GM19099 (cell line): ENCODE data around the gene LRBA.

Experiments
- POLR2A ChIP-seq: IDR thresholded peaks from 3 replicates; pipeline ENCODE4 v1.6.1; 2011; ENCODE audit warnings: low read depth; ENCODE audit not compliant: insufficient read length; ENCODE audit errors: extremely low read depth

LRBA gene

DNA sequence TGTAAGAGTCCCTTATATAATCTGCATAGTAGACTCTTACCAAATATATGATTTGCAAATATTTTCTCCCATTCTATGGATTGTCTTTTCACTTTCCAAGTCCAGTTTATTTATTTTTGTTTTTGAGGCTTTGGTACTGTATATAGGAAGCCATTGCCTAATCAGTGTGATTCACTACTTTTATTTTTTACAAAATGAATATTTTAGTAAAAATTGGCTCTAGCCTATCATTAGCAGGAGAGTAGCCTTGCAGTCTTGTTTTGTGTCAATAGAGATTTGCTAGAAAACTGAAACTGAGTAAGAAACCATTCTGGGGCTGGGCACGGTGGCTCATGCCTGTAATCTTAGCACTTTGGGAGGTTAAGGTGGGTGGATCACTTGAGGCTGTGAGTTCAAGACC lies 633.1 kb downstream of the LRBA start:
- no peak for TF ChIP-seq POLR2A

DNA sequence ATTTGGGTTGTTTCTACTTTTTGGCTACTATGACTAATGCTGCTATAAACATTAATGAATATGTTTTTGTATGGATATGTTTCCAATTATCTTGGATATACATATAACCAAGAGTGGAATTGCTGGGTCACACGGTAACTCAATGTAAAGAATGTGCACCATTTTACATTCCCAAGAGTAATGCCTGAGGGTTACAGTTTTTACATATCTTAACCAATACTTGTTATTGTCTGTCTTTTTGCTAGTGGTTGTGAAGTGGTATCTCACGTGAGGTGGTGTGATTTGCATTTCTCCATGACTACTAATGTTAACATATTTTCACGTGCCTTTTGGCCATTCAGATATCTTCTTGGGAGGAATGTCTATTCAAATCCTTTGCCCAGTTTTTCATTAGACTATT lies 633.5 kb downstream of the LRBA start:
- no peak for TF ChIP-seq POLR2A

DNA sequence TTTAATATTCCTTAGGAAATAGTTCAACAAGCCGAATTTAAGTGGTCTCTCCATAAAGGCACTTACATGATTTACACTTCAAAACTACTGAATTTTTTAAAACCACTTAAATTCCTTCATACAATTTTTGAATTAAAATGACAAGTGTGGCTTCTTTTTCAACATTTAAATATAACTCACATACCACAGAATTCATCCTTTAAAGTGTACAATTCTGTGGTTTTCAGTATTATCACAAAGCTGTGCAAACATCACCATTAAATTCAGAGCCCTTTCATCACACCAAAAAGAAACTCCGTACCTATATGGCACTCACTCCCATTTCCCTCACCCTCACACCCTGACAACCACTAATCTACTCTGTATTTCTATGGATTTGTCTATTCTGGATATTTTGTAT lies 634.0 kb downstream of the LRBA start:
- TF ChIP-seq POLR2A: no peak

DNA sequence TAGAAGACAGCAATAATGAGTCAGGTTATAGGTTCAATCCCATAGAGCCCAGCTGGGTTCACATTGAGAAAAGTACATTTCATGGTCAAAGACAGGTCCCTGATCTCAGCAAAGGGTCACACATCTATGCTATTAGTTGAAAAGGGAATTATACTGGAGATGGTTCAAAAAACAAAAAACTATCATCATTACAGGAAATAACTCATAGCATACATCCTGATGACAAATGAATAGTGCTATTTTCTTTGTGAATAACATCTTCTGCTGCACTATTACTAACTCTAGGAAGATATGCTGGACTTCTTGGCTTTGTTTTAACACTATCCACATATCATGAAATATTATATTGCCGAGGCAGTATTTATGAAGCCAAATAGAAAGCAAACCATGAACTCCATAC lies 635.6 kb downstream of the LRBA start:
- TF ChIP-seq POLR2A: no peak

DNA sequence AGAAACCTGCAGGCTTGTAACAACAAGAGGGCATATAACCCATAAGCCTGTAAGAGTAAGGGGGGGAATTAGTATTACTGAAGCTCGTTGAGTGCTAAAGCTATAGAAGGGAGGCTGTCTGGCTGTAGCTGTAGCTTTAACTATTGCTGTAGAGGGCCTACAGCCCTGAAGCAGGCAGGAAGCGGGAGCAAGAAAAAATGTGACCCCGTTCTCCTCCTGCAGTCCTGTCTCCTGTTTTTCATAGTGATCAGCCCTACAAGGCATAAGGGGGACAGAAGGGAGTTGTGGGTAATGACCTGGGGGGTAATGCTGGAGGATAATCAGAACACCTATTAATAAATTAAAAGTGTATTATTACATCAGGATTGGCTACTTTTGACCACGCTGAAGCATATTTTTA lies 640.1 kb downstream of the LRBA start:
- no peak for TF ChIP-seq POLR2A

DNA sequence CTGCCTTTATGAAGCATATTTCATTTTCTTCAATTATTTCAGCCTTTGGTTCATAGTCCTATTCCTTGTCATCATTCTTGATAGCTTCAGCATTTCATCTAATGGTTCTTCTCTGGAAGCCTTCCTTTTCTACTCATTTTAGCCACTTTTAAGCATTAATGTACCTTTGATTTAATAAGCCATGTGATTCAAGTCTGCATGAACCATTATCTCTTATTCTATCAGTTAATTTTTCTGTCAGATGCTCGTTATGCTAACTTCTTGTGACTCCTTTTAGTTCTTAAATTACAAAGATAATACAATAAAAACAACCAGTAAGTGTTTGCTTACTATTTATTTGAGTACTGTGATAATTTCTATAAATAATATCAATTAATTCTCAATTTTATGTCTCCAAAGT lies 643.2 kb downstream of the LRBA start:
- TF ChIP-seq POLR2A: no peak

DNA sequence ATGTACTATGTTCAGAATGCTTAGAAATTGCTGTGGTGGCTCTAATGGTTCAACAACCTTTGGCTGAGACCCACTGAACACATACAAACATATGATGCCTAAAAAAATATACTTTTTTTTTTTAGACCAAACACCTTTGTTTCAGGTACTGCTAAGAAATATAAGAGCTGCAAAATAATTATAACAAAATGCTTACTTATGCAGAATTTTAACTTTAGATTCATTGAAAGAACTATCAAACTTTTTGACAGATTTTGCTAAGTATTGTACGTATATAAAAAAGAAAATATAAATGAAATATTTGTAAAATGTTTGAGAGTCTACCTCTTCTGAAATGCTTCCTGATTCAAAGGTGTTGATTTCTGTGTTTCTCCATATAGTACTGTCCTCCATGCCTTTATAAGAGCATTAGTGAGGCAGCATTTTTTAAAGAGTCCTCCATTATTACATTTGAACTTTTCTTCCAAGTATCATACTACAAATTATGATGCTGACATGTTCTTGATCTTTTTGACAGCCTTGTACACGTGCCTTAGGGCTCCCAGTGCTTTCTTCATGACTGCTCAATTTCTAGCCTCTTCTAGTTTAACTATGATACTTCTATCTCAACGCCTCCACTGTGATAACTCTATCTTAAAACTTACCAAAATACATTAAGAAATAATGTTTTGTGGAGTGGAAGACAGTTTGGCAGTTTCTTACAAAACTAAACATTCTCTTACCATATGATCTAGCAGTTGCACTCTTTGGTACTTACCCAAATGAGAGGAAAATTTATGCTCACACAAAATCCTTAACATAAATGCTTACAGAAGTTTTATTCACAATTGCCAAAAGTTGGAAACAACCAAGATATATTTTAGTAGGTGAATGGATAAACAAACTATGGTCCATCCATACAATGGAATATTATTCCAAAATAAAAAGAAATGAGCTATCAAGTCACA lies 645.4 kb downstream of the LRBA start:
- TF ChIP-seq POLR2A: no peak

DNA sequence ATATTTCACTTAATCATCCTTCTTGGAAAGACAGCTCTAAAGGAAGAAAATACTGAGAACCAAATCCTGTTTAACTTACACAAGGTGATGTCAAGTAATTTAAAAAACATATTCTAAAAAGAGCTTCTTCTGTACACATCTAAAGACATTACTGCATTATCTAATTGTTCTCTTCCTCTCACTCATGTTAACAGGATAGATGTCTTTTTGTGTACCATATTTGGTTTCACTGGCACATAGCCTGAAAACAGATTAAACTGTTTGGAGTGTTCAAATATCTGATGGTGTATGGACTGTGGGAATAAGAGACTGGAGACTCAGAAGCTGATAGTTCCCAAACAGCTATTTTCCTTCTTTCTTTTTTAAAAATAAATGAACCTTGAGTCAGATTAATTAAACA lies 646.4 kb downstream of the LRBA start:
- TF ChIP-seq POLR2A: no peak

DNA sequence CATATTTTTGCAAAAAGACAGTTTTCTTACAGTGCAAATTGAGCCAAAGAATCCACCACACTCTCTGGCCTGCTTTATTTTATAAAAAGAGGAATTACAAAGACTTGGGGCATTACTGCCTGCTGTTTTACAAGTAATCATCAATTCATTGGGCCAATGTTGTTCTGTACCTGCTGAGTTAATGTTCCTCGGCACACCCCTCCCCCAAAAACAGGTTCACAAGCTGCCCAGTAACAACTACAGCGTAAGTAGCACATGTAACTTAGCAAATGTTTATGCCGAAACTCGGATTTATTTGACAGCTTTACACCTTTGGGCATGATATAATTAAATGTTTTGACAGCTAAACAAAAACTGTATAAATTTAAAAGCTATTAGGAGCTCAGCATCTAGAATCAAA lies 647.8 kb downstream of the LRBA start:
- TF ChIP-seq POLR2A: no peak

DNA sequence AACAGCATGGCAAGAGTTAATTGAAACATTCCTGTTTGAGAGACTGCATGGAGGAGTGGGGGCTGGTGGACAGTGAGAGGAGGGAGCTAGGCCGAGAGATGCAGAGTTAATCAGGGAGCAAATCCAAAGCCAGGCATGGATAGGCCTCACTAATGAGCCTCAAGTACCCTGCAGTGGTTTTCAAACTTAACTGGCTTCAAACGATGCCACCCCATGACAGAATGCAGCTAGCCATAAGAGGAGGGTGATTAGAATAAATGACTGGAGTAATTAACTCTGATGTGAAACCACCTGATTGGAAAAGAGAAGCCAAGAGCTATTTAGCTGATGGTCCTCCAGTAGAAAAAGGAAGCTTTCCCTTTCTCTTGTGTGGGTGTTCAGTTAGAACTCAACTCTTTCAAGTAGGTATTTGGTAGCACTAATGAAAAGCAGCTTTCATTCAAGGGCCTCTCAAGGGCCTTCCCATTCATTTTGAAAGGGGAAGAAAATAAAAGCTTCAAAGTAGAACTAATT lies 648.5 kb downstream of the LRBA start:
- TF ChIP-seq POLR2A: no peak

DNA sequence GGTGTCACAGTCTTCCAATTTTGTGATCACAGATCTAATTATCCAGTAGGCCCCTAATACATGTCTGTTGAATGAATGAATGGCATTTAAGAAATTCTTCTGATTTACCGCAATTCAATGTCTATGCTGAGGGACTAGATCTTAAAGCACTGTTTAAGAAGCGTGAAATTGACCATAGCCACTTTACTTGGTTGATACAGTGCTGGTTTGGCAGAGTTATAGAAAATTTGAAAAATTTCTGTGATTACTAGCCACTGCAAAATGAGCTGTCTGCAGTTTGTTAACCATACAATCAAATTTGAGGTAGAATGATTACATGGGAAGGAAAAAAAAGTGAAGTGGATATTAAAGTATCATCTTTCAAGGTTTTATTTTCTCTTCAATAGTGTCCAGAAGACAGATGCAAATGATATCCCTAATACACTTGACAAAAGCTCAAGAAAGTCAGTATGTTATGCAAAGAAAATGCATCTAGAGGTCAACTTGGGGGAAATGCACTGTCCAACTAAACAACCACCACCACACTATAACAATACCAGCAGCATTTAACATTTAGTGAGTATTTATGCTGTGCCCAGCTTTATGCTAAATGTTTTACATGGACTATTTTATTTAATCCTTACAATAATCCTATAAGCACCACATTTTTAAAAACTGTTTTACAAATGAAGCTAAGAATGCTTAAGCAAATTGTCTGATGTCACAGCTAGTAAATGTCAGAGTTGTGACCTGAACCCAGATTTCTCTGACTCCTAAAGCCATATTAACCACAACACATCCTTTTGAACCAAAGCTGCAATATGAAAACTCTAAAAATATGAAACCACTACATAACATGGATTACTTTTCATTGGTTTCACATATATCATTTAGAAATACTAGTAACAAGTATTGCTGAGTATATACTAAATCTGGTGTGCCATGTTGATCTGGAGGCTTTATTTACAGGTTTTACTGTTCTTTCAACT lies 651.1 kb downstream of the LRBA start:
- TF ChIP-seq POLR2A: no peak

DNA sequence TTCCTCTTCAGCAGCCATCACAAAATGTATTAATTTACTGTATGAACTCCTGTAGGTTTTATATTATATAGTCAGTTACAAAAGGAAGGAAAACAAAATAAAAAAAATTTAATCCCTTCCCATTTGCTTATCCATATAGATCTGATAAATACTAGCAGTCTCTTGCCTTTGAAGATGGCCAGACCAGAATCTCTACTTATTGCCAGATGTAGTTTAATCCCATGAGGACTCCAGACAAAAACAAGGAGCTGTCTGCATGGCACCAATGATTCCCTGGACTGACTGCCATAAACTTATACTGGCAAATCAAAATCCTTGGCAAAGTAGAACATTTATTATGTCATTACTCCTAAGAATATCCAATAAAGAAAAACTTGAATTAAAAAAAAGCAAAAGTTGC lies 656.4 kb downstream of the LRBA start:
- TF ChIP-seq POLR2A: no peak

DNA sequence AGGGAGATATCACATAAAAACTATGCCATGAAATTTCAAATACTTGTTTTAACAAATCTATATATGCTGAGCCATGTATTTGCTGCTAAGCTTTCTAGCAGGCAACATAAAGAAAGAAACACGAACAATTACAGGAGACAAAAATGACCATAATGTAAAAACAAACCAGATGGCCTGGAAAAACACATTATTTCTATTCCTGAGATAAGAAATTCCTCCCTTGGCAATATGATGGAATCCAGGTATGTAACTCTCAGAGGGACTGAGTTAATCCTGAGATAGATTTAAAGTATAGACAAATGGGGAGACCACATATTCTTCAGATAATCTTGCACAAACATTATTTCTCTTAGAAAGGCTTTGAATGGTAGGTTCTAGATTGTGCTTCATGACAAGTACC lies 657.3 kb downstream of the LRBA start:
- no peak for TF ChIP-seq POLR2A

DNA sequence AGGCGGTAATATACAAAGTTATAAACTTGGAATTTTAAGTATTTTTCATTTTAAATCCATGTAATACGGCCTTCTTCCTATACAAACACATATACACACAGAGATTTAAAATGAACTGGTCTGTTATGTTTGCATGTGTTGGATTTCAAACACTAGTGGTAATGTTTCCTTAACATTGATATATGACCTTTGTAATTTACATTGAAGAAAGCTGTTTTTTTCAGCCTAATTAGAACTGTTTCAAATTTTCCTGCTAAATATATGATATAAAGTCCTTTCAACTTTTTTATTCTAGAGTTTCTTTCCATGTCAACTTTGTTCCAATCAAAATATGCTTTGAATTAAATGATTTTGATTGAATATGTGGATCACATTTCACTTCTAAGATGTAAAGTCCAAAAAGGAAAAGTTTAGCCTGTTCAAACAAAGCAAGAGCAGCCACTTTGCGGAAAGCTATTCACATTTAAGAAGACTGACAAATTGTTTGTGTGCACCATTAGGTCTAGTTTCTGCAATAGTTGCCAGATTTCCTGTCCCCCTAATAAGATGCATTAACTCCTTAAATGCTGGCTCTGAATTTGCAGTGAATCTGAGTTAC lies 659.1 kb downstream of the LRBA start:
- no peak for TF ChIP-seq POLR2A

DNA sequence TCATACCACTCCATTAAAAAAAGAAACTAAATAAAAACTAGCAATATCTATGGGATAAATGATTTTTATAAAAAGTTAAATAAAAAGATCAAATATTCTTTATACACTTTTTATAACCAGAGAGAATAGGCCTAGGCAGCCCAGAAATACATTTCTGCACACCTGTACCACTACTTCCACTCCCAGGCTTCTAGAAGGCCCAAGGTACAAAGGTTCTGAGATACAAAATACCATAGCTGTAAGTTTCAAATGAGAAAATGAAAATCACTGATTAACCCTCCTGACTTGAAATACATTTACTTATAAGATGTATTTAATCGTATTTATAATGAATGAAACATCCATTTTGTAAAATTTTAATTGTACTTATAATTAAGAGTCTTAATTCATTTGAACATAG lies 659.7 kb downstream of the LRBA start:
- no peak for TF ChIP-seq POLR2A
